Ammon's horn (tissue), 1 donor: ENCODE measurements around the gene PRR5L.

Experiments
- DNase-seq: peaks from one replicate; pipeline ENCODE4 v3.0.0-alpha.2; 2016; ENCODE audit warnings: low spot score

Gene PRR5L

GRCh38 chr11:36376888-36377758 lies 81.0 kb downstream of the PRR5L start:
- DNase-seq = peak; percentile 58

- DNase-seq = peak; percentile 14
These were observed 81.9 kb downstream of the PRR5L start for GRCh38 chr11:36377759-36378564.

- no peak for DNase-seq
These were observed 83.6 kb downstream of the PRR5L start for GRCh38 chr11:36379653-36380052.

GRCh38 chr11:36380296-36381014 lies 84.4 kb downstream of the PRR5L start:
- DNase-seq = no peak

GRCh38 chr11:36381015-36381360 lies 84.9 kb downstream of the PRR5L start:
- no peak for DNase-seq

- peak; percentile 39 for DNase-seq
These were observed 87.1 kb downstream of the PRR5L start for GRCh38 chr11:36383195-36383594.

GRCh38 chr11:36385121-36385970 lies 89.3 kb downstream of the PRR5L start:
- DNase-seq = no peak

- no peak for DNase-seq
These were observed 90.3 kb downstream of the PRR5L start for GRCh38 chr11:36386411-36386810.

GRCh38 chr11:36388071-36388470 lies 92.0 kb downstream of the PRR5L start:
- no peak for DNase-seq

- no peak for DNase-seq
These were observed 92.9 kb downstream of the PRR5L start for GRCh38 chr11:36388951-36389350.

- no peak for DNase-seq
These were observed 93.7 kb downstream of the PRR5L start for GRCh38 chr11:36389811-36390210.

- peak; percentile 50 for DNase-seq
These were observed 94.9 kb downstream of the PRR5L start for GRCh38 chr11:36390963-36391471.

GRCh38 chr11:36392196-36392595 lies 96.1 kb downstream of the PRR5L start:
- DNase-seq = no peak

- no peak for DNase-seq
These were observed 98.0 kb downstream of the PRR5L start for GRCh38 chr11:36394056-36394455.

- no peak for DNase-seq
These were observed 98.8 kb downstream of the PRR5L start for GRCh38 chr11:36394926-36395325.

- DNase-seq = no peak
These were observed 100.1 kb downstream of the PRR5L start for GRCh38 chr11:36395978-36396736.

- peak; percentile 84 for DNase-seq
These were observed 102.3 kb downstream of the PRR5L start for GRCh38 chr11:36398231-36398953.

GRCh38 chr11:36399236-36399635 lies 103.1 kb downstream of the PRR5L start:
- DNase-seq = no peak

- DNase-seq = no peak
These were observed 103.7 kb downstream of the PRR5L start for GRCh38 chr11:36399745-36400144.
